Stromal cell of bone marrow (primary cell): ENCODE data around the gene KDM2A.
A peak's percentile ranks its signal among the peaks of the same experiment; 100 is the strongest.
"Not testable (repeated sequence)": the region's sequence is repeated elsewhere in the genome, so short reads cannot be mapped to it uniquely, and the experiment has no call there.

Experiments
- DNase-seq: peaks from one replicate; pipeline ENCODE4 v3.0.0-alpha.2; 2012; ENCODE audit warnings: low read depth

Gene KDM2A

DNA sequence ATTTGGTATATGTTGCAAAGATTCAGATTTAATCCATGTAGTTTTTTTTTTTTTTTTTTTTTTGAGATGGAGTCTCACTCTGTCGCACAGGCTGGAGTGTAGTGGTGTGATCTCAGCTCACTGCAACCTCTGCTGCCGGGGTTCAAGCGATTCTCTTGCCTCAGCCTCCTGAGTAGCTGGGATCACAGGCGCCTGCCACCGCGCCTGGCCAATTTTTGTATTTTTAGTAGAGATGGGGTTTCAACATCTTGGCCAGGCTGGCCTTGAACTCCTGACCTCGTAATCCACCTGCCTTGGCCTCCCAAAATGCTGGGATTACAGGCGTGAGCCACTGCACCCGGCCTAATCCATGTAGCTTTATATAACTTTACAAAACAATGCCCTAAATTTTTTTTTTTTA lies 49.8 kb downstream of the KDM2A start:
- not testable (repeated sequence) for DNase-seq

- no peak for DNase-seq
These were observed 55.2 kb downstream of the KDM2A start for GRCh38 chr11:67174311-67174710.

DNA sequence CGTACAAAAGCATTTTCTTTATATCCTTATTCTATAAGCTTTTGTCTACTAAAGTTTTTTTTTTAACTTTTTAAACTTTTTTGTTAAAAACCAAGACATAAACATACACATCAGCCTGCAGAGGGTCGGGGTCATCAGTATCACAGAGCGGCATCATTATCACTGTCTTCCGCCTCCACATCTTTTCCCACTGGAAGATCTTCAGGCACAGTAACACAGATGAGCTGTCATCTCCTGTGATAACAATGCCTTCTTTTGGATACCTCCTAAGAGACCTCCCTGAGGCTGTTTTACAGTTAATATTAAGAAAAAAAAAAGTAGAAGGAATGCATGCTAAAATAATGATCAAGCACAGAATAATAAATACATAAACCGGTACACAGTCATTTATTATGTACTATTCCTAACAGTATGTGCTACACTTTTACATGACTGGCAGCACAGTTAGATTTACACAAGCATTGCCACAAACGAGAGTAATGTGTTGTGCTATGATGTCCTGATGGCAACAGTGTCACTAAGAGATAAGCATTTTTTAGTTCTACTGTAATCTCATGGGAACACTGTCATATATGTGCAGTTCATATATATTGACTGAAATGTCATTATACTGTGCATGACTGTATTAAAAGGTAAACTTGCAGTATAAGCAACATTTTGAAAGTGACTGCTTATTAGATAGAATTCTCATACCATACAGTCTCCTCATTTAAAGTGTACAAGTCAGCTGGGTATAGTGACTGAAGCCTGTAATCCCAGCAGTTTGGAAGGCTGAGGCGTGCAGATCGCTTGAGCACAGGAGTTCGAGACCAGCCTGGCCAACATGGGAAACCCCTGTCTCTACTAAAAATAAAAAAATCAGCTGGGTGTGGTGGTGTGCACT lies 58.6 kb downstream of the KDM2A start:
- no peak for DNase-seq

- DNase-seq, result no peak
These were observed 59.4 kb downstream of the KDM2A start for GRCh38 chr11:67178421-67178820.

DNA sequence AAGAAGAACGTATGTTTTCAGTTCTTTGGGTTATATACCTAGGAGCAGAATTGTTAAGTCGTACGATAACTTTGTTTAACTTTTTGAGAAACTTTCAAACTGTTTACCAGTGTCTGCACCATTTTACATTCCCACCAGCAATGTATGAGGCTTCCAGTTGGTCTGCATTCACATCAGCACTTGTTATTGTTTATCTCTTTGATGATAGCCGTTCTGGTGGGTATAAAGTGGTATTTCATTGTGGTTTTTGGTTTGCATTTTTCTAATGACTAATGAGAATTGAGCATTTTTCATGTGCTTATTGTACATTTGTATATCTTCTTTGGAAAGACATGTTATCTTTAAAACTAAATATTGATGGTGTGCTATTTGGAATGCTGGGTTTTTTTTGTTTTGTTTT lies 59.8 kb downstream of the KDM2A start:
- no peak for DNase-seq

DNA sequence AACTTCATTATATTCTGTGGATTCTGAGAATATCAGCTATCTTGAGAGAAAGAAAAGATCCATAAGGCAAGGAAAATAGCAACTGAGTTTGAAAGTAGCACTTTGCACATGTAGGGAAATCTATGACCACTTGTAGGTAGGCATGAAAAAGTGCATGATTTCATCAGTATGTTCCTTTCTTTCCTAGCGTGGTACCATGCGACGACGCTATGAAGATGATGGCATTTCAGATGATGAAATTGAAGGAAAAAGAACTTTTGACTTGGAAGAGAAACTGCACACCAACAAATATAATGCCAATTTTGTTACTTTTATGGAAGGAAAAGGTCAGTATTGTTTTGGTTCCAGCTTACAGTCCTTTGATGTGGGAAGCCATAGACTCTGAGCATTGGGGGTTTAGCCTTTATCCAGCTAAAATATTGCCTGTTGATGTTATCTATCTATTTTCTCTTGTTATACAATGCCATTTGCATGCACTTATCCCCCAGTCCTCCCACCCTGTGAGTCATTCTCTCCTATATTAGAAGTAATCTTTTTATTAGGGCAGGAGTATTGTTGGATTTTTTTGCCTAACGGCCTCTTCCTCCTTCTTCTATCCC lies 60.9 kb downstream of the KDM2A start:
- DNase-seq, result no peak

DNA sequence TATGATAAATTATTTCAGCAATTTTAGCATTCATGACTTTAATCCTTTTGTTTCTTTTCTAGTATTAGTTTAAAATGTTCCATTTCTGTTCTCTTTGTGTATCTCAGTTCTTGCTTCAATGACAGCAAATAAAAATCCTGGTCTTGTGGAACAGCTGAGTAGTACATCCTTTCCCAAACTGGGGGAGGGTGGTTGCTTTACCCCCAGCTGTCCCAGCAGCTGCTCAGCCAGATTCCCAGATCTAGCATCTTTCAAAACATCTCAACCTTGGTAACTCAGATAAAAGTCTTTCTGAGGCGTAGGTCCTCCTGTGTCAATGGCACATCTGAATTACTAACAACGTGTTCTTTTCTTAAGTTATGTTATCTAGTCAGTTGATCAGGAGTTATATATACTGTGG lies 75.0 kb downstream of the KDM2A start:
- DNase-seq, result no peak

- peak; percentile 62 for DNase-seq
These were observed 77.0 kb downstream of the KDM2A start for GRCh38 chr11:67195971-67196456.

DNA sequence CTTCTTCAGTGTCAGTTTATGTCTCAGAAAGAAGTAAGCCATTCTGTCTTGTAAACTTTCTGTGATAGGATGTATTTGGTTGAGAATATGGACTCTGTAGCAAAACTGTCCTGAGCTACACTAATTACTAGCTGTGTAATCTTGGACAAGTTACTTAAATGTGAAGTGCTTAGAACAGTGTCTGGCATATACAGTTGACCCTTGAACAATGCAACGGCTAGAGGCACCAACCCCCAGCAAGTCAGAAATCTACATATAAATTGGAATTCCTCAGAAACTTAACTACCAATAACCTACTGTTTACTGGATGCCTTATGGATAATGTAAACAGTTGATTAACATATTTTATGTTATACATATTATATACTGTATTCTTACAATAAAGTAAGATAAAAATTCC lies 78.5 kb downstream of the KDM2A start:
- DNase-seq, result no peak

DNA sequence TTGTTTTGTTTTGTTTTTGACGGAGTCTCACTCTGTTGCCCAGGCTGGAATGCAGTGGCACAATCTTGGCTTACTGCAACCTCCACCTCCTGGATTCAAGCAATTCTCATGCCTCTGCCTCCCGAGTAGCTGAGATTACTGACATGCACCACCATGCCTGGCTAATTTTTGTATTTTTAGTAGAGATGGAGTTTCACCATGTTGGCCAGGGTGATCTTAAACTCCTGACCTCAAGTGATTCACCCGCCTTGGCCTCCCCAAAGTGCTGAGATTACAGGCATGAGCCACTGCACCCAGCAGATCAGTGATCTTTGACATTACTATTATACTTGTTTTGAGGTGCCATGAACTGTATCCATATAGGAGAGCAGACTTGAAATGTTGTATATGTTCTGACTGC lies 79.7 kb downstream of the KDM2A start:
- peak; percentile 11 for DNase-seq

DNA sequence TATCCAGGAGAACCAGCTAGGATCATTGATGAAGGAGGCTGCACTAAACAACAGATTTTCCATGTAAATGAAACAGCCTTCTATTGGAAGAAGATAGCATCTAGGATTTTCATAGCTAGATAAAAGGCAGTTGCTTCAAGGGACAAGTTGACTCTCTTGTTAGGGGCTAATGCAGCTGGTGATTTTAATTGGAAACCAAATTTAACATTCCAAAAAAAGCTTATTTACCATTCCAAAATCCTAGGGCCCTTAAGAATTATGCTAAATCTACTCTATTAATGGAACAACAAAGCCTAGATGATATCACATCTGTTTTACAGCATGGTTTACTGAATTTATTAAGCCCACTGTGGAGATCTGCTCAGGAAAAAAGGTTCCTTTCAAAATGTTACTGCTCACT lies 80.7 kb downstream of the KDM2A start:
- DNase-seq, result no peak

DNA sequence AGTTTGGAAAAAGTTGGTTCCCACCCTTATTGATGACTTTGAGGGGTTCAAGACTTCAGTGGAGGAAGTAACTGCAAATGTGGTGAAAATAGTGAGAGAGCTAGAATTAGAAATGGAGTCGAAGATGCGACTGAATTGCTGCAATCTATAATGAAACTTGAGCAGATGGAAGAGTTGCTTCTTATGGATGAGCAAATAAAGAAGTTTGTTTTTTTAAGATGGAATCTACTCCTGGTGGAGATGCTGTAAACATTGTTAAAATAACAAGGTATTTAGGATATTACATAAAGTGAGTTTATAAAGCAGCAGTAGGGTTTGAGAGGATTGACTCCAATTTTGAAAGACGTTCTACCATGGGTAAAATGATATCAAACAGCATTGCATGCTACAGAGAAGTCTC lies 83.0 kb downstream of the KDM2A start:
- no peak for DNase-seq

DNA sequence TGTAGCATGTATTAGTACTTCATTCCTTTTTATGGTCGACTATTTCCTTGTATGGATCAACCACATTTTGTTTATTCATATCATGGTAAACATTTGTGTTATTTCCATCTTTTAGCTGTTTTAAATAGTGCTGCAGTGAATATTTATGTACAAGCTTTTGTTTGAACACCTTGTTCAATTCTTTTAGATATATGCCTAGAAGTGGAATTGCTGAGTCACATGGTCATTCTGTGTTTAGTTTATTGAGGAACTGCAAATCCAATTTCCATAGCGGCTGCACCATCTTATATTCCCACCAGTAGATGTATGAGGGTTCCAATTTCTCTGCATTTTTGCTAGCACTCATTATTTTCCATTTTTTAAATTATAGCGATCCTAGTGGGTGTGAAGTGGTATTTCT lies 85.8 kb downstream of the KDM2A start:
- DNase-seq, result no peak

DNA sequence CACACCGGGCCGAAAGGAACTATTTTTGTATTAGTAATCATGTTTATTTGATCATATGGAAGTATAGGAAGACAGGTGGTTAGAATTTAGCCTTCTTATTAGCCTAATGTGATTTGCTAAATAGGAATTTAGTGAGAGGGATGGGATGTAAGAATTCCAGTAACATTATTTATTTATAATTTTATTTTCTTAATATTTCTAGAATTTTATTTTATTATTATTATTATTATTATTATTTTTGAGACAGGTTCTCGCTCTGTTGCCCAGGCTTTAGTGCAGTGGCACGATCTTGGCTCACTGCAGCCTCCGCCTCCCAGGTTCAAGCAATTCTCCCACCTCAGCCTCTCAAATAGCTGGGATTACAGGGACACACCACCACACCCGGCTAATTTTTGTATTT lies 90.2 kb downstream of the KDM2A start:
- DNase-seq, result not testable (repeated sequence)

DNA sequence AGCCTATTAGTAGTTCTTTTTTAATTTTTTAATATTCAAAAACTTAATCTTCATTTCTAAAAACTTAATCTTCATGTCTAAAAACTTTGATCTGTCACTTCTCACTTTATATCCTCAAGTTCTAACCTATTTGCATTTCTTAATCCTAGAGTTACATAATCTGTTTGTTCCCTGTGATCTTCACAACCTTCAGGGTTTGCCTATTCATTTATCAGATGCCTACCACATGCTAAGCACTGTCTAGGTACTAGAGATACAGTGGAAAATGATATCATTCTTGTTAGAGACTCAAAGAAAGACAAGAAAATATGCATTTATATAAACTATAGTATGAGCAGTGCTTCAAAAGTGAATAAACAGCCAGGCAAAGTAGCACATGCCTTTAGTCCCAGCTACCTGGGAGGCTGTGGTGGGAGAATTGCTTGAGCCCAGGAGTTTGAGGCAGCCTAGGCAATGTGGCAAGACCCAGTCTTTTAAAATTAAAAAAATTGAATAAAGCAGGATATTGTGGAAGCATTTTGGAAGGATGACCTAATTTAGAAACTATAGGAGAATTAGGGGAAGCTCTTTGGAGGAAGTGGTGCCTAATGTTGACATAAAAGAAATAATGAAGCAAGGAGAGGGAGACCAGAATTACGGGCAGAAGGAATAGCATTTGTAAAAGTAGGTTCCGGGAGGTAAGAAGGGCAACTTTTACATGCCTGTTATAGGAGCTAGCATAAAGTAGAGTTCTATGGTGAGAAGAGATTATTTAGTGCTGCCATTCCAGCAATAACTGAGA lies 92.8 kb downstream of the KDM2A start:
- DNase-seq, result no peak

DNA sequence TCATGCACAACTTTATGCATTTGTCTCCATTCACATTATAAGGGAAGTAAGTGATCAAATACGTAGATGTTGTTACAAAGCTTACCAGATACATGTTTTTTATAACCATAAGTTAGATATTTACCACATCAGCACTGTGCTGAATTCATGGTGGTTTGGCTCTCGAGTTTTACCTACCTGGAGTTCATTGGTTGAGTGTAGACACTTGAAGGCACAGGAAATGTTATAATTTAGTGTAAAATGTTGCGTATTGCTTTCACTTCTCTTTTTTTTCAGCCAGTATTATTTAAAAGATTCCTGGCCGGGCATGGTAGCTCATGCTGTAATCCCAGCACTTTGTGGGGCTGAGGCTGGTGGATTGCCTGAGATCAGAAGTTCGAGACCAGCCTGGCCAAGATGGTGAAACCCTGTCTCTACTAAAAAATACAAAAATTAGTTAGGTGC lies 94.1 kb downstream of the KDM2A start:
- DNase-seq, result no peak

DNA sequence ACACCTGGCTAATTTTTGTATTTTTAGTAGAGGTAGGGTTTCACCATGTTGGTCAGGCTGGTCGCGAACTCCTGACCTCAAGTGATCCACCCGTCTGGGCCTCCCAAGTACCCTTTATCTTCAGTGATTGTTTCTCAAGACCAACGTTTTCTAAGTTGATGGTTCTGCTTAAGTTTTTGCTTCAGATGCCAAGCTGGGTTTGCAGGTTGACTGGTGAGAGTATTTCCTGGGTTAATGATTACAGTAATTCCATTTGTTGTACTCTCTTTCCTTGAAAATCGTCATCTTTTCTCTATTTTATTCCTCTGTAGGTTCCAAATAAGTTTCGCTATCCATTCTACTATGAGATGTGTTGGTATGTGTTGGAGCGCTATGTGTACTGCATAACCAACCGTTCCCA lies 108.7 kb downstream of the KDM2A start:
- no peak for DNase-seq

- DNase-seq, result no peak
These were observed 111.3 kb downstream of the KDM2A start for GRCh38 chr11:67230406-67230805.

GRCh38 chr11:67230886-67231285 lies 111.8 kb downstream of the KDM2A start:
- DNase-seq, result no peak

- no peak for DNase-seq
These were observed 114.6 kb downstream of the KDM2A start for GRCh38 chr11:67233584-67234190.

GRCh38 chr11:67234571-67234970 lies 115.5 kb downstream of the KDM2A start:
- DNase-seq, result not testable (repeated sequence)

DNA sequence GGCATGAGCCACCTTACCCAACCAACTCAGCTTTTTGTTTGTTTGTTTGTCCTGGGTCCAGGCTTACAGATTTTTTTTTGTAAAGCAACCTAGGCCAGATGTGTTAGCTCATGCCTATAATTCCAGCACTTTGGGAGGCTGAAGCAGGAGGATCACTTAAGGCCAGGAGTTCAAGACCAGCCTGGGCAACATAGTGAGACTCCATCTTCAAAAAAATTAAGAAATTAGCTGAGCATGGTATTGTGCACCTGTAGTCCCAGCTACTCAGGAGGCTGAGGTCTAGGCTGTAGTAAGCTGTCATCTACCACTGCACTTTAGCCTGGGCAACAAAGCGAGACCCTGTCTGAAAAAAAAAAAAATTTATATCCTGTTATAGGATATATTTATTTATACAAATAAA lies 118.5 kb downstream of the KDM2A start:
- no peak for DNase-seq
